Adipocyte (in vitro differentiated cells): ENCODE data around the gene CCDC14.

Source experiments
- DNase-seq: peaks from one replicate; pipeline ENCODE4 v3.0.0-alpha.2; 2015; ENCODE audit warnings: low read depth
- H3K27me3 ChIP-seq: replicated peaks from 2 replicates; pipeline ENCODE4 v1.7.0; 2013; ENCODE audit warnings: mild to moderate bottlenecking, low read length, moderate library complexity; ENCODE audit not compliant: control insufficient read depth, insufficient read depth
- H3K36me3 ChIP-seq: 2 replicates; pipeline ENCODE4 v1.7.0; 2013; ENCODE audit warnings: low read length, mild to moderate bottlenecking, moderate library complexity; ENCODE audit not compliant: control insufficient read depth, insufficient read depth, severe bottlenecking
- H3K4me1 ChIP-seq: 2 replicates; pipeline ENCODE4 v1.7.0; 2013; ENCODE audit warnings: mild to moderate bottlenecking, low read length, moderate library complexity; ENCODE audit not compliant: control insufficient read depth, insufficient read depth
- H3K4me3 ChIP-seq: 2 replicates; pipeline ENCODE4 v1.7.0; 2013; ENCODE audit warnings: mild to moderate bottlenecking, low read length, moderate library complexity
- H3K9ac ChIP-seq: 2 replicates; pipeline ENCODE4 v1.7.0; 2013; ENCODE audit warnings: mild to moderate bottlenecking, low read length, moderate library complexity
- H3K9me3 ChIP-seq: 2 replicates; pipeline ENCODE4 v1.7.0; 2013; ENCODE audit warnings: mild to moderate bottlenecking, low read length, moderate library complexity; ENCODE audit not compliant: control insufficient read depth

Gene CCDC14

DNA sequence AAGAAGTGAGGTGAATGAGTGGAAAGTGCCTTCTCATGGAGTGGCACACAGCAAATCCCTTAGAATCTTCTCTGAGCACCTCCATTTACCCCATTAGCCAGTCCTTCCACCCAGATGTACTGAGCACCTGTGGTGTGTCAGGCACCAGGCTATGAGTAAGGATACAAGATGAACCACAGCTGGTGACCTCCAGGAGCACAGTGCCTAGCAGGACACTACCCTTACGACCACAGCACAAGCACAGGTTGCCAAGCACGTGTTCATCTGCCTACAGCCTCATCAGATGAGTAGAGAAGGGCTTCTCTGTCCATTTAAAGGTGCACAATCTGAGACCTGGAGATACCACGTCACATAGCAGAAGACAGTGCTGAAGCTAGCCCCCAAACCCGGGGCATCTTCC lies 83.1 kb downstream of the CCDC14 start:
- H3K9me3 ChIP-seq, result no peaks in the 10 kb centered on the region
- peaks cover 14% of the 10 kb centered on the region for H3K4me1 ChIP-seq
- peaks cover 12% of the 10 kb centered on the region for H3K36me3 ChIP-seq
- no peak for DNase-seq
- H3K9ac ChIP-seq, result no peak overlapping the region
- H3K4me3 ChIP-seq, result no peak overlapping the region
- no peaks in the 10 kb centered on the region for H3K27me3 ChIP-seq

DNA sequence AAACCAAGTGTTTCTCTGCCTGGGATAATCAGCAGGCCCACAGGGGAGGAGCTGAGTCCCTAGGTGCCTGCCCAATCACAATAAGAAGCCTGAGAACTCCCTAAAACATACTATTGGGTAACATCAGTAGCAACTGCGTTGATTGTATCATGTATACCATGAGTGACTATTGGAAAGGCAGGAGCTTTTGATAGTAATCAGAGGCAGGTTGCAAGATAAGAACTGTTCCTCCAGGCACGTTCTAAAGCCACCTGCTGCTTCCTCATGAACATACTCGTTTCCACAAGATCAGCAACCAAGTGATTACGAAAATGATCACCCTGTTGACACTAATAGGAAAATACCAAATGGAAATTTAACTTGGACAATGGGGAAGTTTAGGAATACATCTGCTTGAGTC lies 83.6 kb downstream of the CCDC14 start:
- H3K4me1 ChIP-seq, result peaks cover 9% of the 10 kb centered on the region
- no peak overlapping the region for H3K4me3 ChIP-seq
- H3K9me3 ChIP-seq, result no peaks in the 10 kb centered on the region
- peaks cover 12% of the 10 kb centered on the region for H3K36me3 ChIP-seq
- no peaks in the 10 kb centered on the region for H3K27me3 ChIP-seq
- no peak overlapping the region for H3K9ac ChIP-seq
- DNase-seq, result no peak

DNA sequence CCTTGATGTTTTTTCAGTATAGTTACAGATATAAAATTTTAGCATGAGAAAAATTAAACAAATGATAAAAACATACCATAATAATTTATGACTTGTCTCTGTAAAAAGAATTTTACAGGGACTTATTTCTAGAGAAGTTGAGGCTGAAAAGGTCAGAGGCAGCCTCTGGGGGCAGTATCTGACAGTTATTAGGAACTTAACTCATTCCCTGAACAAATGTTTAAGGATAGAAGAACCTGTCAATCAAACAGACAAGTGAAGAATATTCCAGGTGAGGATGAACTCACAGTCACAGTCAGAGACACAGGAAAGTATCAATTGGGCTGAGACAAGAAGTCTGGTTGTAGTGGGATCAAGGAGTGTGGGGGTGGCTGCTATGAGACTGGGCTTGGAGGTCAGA lies 84.2 kb downstream of the CCDC14 start:
- Histone ChIP-seq H3K27me3 (no peaks in the 10 kb centered on the region), H3K4me1 (peaks cover 6% of the 10 kb centered on the region), H3K36me3 (peaks cover 12% of the 10 kb centered on the region), H3K9ac (no peak overlapping the region), H3K4me3 (no peak overlapping the region), H3K9me3 (no peaks in the 10 kb centered on the region)
- DNase-seq, result no peak

DNA sequence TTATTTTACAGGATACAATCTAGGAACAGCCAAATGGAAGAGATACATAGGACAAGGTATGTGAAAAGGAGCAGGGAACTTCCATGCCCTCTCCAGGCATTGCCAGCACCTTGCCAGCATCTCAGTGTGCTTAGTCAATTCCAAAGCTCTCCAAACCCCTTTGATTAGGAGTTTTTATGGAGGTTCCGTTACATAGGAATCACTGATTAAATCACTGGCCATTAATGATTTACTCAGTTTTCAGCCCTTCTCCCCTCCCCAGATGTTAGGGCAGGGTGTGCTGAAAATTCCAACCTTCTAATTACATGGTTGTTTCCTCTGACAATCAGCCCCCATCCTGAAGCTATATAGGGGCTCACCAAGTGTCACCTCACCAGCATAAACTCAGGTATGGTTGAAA lies 88.4 kb downstream of the CCDC14 start:
- no peaks in the 10 kb centered on the region for H3K27me3 ChIP-seq
- no peak overlapping the region for H3K4me3 ChIP-seq
- peaks cover 12% of the 10 kb centered on the region for H3K4me1 ChIP-seq
- H3K9ac ChIP-seq, result no peak overlapping the region
- peaks cover 12% of the 10 kb centered on the region for H3K36me3 ChIP-seq
- H3K9me3 ChIP-seq, result no peaks in the 10 kb centered on the region
- no peak for DNase-seq

DNA sequence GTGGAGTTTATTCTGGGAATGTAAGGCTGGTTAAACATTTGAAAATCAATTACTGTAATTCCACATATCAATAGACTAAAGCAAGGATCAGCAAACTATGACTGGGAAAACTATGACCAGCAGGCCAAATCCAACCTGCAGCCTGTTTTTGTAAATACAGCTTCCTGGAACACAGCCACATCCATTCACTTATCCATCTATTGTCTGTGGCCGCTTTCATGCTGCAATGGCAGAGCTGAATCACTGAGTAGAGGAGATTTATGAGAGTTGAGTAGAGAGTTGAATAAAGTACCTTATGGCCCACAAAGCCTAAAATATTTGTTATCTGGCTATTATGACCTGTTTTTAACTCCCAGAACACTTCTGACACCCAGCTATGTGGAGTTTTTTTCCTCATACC lies 89.1 kb downstream of the CCDC14 start:
- H3K27me3 ChIP-seq, result no peaks in the 10 kb centered on the region
- no peak for DNase-seq
- H3K9ac ChIP-seq, result no peak overlapping the region
- peaks cover 12% of the 10 kb centered on the region for H3K36me3 ChIP-seq
- no peaks in the 10 kb centered on the region for H3K9me3 ChIP-seq
- peaks cover 12% of the 10 kb centered on the region for H3K4me1 ChIP-seq
- no peak overlapping the region for H3K4me3 ChIP-seq

DNA sequence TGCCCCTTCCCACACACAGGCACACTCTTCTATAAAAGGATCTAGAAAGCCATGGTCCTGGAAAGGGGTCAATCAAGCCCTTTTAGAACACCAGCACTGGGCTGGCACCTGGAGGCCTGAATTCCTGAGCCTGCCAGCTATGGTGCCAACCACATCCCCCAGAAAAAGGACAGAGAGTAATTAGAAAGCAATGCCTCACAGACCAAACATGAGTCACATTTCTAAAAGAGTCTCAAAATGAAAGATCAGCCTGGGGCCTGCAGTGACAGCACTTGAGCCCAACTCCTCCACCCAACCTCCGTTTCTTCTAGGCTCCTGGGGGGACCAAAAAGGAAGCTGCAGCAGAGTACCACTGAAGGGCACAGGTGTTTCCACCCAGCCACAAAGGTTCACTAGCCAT lies 91.0 kb downstream of the CCDC14 start:
- no peak overlapping the region for H3K4me3 ChIP-seq

DNA sequence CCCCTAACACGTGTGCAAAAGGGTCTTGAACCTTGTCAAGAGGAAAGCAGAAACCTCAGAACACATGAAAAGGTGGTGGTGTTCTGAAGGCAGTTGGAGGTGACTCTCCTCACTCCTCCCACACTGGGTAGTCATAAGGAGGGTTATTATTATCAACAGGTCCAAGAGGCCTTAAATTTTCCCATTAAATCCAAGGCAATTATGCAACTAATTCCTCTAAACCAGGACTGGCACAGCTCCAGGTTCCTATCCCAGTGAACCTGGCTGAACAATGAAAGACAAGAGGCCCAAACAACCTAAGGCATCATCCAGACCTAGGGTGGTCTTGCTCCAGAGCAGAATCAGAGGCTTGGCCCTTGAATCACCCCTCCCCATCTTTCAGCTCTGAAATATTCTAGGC lies 91.9 kb downstream of the CCDC14 start:
- Histone ChIP-seq H3K4me3 (no peak overlapping the region), H3K9me3 (no peaks in the 10 kb centered on the region), H3K9ac (no peak overlapping the region), H3K27me3 (no peaks in the 10 kb centered on the region), H3K4me1 (peaks cover 12% of the 10 kb centered on the region), H3K36me3 (no peaks in the 10 kb centered on the region)
- no peak for DNase-seq

More for the DNA sequence above, 91.0 kb downstream of the CCDC14 start:
- no peak overlapping the region for H3K9ac ChIP-seq
- H3K36me3 ChIP-seq, result peaks cover 8% of the 10 kb centered on the region
- no peaks in the 10 kb centered on the region for H3K9me3 ChIP-seq
- peak; percentile 45 for DNase-seq
- H3K27me3 ChIP-seq, result no peaks in the 10 kb centered on the region
- peaks cover 12% of the 10 kb centered on the region for H3K4me1 ChIP-seq

DNA sequence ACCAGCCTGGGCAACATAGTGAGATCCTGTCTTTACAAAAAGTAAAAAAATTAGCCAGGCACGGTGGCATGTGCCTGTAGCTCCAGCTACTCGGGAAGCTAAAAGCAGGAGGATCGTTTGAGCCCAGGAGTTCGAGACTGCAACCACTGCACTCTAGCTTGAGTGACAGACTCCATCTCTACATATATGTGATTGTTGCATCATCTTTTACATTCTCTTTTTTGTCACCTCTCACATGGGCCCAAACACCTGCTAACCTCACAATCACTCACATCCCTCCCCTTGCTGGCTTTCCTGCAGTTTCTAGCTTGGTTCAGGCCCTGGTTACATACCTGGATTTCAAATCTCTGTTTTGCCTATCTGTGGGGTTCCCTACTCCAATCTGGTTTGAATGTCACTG lies 96.3 kb downstream of the CCDC14 start:
- DNase-seq, result no peak
- no peak overlapping the region for H3K9ac ChIP-seq
- no peak overlapping the region for H3K4me3 ChIP-seq
- no peaks in the 10 kb centered on the region for H3K9me3 ChIP-seq
- H3K36me3 ChIP-seq, result no peaks in the 10 kb centered on the region
- H3K27me3 ChIP-seq, result no peaks in the 10 kb centered on the region
- H3K4me1 ChIP-seq, result peaks cover 12% of the 10 kb centered on the region
